GM18508 (cell line): ENCODE measurements around the gene TOLLIP.

Experiments
- ATAC-seq: cut with Tn5 transposase; IDR thresholded peaks from one replicate; pipeline ENCODE4 v1.9.1; 2021; ENCODE audit warnings: moderate number of reproducible peaks; ENCODE audit not compliant: insufficient read depth, unreplicated experiment

The TOLLIP gene

GRCh38 chr11:1317993-1318392, 8.6 kb upstream of the TOLLIP start:
- no peak for ATAC-seq

GRCh38 chr11:1317432-1317831, 8.0 kb upstream of the TOLLIP start:
- ATAC-seq: no peak

- no peak for ATAC-seq
These were observed 1.5 kb upstream of the TOLLIP start for GRCh38 chr11:1310772-1311468.

- no peak for ATAC-seq
These were observed 871 bp upstream of the TOLLIP start for GRCh38 chr11:1310318-1310687.

GRCh38 chr11:1308743-1309497, 512 bp downstream of the TOLLIP start:
- ATAC-seq: peak; percentile 9

GRCh38 chr11:1307998-1308742, 1.3 kb downstream of the TOLLIP start:
- no peak for ATAC-seq

- no peak for ATAC-seq
These were observed 2.1 kb downstream of the TOLLIP start for GRCh38 chr11:1307163-1307870.

GRCh38 chr11:1306186-1307162, 3.0 kb downstream of the TOLLIP start:
- no peak for ATAC-seq

- no peak for ATAC-seq
These were observed 3.9 kb downstream of the TOLLIP start for GRCh38 chr11:1305501-1306056.

- ATAC-seq: no peak
These were observed 4.4 kb downstream of the TOLLIP start for GRCh38 chr11:1305063-1305495.

- ATAC-seq: no peak
These were observed 5.1 kb downstream of the TOLLIP start for GRCh38 chr11:1304380-1304779.

GRCh38 chr11:1303973-1304372, 5.5 kb downstream of the TOLLIP start:
- no peak for ATAC-seq

GRCh38 chr11:1303126-1303821, 6.2 kb downstream of the TOLLIP start:
- no peak for ATAC-seq

GRCh38 chr11:1302461-1303125, 6.8 kb downstream of the TOLLIP start:
- no peak for ATAC-seq

GRCh38 chr11:1302041-1302460, 7.4 kb downstream of the TOLLIP start:
- ATAC-seq: no peak

GRCh38 chr11:1301220-1302000, 8.0 kb downstream of the TOLLIP start:
- ATAC-seq: no peak

GRCh38 chr11:1300569-1301187, 8.8 kb downstream of the TOLLIP start:
- ATAC-seq: no peak
